Amniotic epithelial cell (primary cell): ENCODE measurements around the gene KIF12.
A peak's percentile ranks its signal among the peaks of the same experiment; 100 is the strongest.
"Not testable (repeated sequence)": the region's sequence is repeated elsewhere in the genome, so short reads cannot be mapped to it uniquely, and the experiment has no call there.

Experiments
- DNase-seq: peaks from one replicate; pipeline ENCODE4 v3.0.0-alpha.2; 2010; ENCODE audit warnings: low read depth

Gene KIF12

DNA sequence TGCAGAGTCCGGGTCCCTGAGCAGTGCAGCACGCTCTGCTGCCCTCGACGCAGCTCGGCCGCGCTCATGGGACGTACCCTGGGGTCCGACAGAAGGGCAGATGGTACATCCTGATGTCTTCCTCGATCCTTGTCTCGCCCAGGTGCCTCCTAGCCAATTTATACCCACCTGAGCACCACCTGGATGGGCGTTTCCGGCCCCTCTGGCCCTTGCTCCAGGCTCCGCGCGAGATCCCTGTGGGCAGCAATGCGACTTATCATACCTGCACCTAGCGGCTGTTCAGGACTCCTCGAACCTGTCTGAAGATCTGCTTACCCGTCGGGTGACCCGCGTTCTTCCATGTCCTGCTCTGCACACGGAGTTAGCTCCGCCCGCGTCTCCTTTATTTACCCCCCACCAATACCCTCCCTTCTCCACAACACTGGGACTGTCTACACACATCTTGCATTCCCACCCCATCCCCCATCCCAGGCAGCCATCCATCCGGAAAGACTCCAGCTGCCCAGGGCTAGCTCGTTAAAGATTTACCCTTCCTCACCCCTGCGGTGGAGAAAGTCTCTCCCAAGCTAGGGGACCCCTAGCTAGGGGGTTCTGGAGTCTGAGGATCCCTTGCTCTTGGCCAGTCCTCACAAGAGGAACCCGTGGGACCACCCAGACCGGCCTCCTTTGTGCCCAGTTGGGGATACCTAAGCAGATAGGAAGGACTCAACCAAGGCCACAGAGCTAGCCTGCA, at the start of gene KIF12:
TSS of gene KIF12 (minus strand) at position 357 of the 733 bp plus-strand sequence. CDS start at position 341, 16 bp downstream.
- no peak for DNase-seq

DNA sequence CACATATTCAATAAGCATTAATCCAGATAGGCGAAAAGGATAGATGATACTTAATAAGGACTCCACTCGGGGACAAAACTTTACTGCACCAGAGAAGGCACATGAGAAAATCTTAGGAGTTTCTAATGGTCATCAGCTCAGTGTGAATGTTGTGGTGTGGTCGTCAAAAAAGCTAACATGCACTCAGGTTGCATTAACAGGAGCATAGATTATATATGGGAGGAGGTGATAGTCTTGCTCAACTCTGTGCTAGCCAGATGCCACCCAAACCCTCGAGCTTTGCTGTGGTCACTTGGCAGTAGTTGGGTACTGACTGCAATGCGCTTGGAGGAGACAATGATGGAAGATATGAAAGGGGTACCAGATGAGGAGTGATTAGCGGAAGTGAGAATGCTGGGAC, 47.6 kb upstream of the KIF12 start:
- DNase-seq, result no peak

- DNase-seq, result no peak
Measured at GRCh38 chr9:114143234-114143633, 44.1 kb upstream of the KIF12 start.

- peak; percentile 38 for DNase-seq
Measured at GRCh38 chr9:114141553-114142402, 42.7 kb upstream of the KIF12 start.

- DNase-seq, result no peak
Measured at GRCh38 chr9:114140850-114141249, 41.8 kb upstream of the KIF12 start.

DNA sequence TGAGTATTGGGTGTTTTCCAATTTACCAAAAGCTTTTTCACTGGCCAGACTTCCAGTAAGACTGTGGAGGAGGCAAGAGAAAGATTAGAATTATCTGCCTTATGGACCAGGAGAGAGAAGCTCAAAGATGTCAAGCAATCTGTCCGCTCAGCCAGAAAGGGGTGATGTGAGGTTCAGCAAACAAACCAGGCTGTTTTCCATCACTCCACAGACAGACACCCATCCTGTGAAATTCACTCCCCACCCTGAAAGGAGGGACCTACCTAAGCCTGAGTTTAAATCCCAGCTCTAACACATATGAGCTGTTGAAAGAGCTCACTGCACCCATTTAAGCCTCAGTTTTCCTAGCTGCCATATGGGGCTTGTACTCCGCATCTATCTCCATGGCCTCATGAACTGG, 41.3 kb upstream of the KIF12 start:
- no peak for DNase-seq

DNA sequence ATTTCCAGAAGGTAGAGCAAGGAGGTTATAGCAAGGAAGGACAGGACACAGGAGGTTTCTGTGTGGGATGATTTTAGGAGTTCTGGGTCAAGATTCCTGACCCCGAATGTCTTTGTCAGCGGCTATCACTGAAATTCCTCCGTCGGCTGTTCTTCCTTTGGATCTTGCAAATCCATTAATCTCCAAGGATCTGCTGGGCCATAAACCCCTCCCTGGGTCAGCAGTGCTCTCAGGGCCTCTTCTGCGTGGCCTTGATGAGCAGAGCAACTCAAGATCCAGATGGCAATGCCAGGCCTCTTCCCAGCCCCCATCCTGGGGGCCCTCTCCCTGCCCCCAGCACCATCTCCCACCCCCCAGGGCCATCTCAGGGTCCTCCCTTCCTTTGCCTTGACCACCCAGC, 40.0 kb upstream of the KIF12 start:
- peak; percentile 26 for DNase-seq

- peak; percentile 86 for DNase-seq
Measured at GRCh38 chr9:114138552-114138971, 39.5 kb upstream of the KIF12 start.

- no peak for DNase-seq
Measured at GRCh38 chr9:114137831-114138230, 38.7 kb upstream of the KIF12 start.

DNA sequence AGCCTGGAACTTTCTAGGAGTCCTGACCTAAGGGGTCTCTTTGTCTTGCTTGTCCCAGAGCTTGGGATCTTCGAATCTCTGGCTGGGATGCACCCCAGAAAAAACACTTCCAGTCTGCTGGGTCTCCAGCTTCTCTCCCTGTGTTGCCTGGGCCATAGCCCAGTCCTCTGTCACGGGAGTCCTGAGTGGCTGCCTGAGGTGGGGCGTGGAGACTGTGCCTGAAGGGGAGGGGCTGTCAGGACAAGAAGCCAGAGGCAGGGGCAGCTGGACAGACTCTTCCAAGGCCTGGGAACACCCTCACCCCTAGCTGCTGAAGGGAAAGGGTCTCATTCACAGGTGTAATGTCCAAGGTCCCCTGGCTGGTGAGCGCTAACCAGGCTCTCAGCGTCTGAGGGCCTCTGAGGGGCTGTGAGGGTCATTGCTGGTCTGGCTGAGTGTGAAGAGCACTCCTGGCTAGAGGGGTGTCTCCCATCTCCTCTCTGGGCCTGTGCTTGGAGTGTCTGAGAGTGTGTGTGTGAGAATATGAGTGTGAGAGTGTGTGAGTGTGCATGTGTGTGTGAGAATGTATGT, 35.8 kb upstream of the KIF12 start:
- no peak for DNase-seq

DNA sequence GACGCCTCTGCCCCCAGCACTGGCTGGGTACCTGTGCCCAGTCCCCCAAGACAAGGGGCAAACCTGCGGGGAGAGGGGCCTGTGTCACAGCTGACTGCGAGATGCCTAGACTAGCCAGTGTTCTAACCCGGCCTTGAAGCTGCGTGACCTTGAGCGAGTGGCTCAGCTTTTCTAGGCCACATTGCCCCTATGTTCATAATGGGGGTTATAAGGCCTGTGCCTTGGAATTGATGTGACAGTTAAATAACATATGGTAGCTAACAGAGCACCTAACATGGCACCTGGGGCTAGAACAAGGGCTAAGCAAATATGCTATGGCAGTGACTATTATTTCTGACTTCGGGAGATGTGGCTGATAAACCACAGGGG, 33.4 kb upstream of the KIF12 start:
- no peak for DNase-seq

GRCh38 chr9:114131808-114132549, 32.9 kb upstream of the KIF12 start:
- DNase-seq, result no peak

GRCh38 chr9:114130624-114131277, 31.7 kb upstream of the KIF12 start:
- DNase-seq, result no peak

DNA sequence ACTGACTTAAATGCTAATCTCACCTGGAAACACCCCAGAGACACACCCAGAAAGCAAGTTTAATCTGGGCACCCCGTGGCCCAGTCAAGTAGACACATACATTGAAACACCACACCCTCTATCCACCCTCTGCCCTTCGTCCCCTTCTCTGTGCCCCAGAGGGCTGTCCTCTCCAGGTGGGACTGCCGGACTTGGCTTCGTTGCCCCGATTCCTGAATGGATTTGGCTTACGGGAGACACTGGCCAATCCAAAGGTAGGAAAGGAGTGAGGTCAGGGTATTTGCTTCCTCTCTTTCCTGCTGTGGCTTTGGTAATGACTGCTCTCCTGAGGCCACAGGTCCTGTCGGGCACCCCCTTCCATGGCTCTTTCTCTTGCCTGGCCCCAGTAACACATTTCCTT, 31.0 kb upstream of the KIF12 start:
- no peak for DNase-seq

- not testable (repeated sequence) for DNase-seq
Measured at GRCh38 chr9:114128759-114129158, 29.7 kb upstream of the KIF12 start.

- no peak for DNase-seq
Measured at GRCh38 chr9:114126247-114127060, 27.4 kb upstream of the KIF12 start.

DNA sequence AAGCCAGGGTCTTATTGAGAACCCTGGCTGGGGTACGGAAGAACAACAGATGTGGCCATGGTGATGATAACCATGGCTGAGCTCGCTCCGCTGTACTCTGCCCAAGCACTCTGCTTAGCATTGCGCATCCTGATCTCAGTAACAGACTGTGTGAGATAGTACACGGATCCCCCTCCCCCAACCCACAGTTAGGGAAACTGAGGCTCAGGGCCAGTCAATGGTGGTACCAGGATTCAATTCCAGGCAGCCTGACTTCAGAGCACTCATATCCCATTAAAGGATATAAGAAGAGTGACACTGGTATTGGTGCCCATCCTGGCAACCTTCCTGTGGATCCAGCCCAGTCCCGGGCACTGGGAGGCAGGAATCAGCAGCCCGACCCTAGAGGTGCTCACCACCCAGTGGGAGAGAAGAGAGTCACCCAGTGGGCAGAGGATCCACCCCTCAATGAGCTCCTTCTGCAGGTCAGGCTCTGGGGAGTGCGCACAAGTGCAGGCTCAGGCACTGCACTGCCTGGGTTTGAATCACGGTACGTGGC, 26.5 kb upstream of the KIF12 start:
- no peak for DNase-seq

DNA sequence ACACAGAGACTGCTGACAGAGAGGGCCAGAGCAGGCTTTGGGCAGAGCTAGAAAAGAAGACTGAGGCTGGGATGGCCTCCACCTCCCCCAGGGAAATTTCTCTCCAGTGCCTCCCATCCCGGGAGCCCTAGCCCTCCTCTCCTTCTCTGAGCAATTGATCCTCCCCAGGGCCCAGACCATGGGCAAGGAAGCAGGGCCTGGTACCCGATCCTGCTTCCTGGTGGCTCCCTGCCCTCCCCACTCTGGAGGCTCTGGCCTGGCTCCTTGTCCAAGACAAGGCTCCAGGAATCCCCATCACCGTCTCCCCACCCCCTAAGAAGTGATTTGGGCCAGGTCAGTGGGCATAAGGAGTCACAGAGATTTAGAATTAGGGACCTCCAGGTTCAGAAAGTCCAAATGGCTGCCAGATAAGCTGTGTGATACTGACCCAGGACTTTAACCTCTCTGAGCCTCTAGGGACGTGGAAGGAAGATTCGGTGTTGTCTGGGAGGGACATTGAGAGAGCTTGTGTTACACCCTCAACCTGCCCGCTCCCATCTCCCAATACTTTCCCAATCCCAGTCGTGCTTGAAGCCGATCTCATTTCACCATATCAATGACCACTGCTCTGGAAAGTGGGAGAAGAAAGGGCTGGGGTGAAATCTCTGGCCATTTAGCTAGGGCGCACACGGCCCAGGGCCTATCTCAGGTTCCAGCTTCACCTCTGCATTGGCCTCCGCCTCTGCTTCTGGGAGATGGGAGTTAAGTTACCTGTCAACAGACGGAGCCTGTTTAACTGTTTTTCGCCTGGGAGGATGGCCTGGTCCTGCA, 25.8 kb upstream of the KIF12 start:
- no peak for DNase-seq

DNA sequence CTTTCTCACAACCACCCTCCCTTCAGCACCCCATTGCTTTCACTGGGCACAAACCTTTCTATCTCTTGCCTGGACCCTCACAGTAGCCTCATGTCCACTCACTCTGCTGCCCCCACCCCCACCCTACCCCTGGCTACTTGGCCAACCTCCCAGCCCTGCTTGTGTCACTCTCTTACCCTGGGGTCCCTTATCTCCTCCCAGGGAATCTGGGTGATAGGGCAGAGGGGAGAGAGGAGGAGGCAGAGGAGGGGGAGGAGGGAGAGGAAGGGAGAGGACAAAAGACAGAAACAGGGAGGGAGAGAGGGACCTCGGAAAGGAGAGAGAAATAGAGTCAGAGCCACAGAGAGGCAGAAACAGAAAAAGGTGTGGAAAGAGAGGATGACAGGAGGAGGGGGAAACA, 25.0 kb upstream of the KIF12 start:
- DNase-seq, result no peak
